K562 (cell line): Measurements from ENCODE around the gene ATF3. TPM values are rescaled to one million over a fixed set of nuclear protein-coding genes. Genes with fewer than 3 reads are reported as not detected.

Experiments
- ATAC-seq: fragments of 200-7000 bp; cut with Tn5 transposase; 3 replicates; pipeline ENCODE4 v1.9.1; 2020; ENCODE audit warnings: moderate library complexity
- BruUV-seq: library from RNA; stranded (reverse); fragments of 400-500 nt; replicated peaks from 2 replicates; lab custom pipeline; 2021; lab: Mats Ljungman, UMichigan
- CTCF ChIA-PET: fragments of 300-600 bp; formaldehyde crosslinking; extraction: SDS; loops from one replicate; lab custom pipeline; 2021; ENCODE audit warnings: low intra/inter-chr PET ratio; lab: Yijun Ruan, JAX
- POLR2A ChIA-PET: fragments of 300-600, 350-650 bp; sonication (Branson Sonifier 250); formaldehyde crosslinking; extraction: SDS; loops from one replicate; lab custom pipeline; 2021; ENCODE audit warnings: antibody characterized with exemption, inconsistent platforms; lab: Yijun Ruan, JAX
- DNase-seq, 4 experiments: peaks; one replicate each; pipeline versions ENCODE4 v3.0.0 to v3.0.0-alpha.2; 2011 to 2018; ENCODE audit warnings: low spot score in 3 of 4, mixed read lengths in 3 of 4; ENCODE audit errors: extremely low read depth in 1 of 4
- FAIRE-seq: peaks from 2 replicates; lab custom pipeline; 2011; peaks lifted over from hg19 to GRCh38; lab: Jason Lieb, UNC
- H2AFZ ChIP-seq: 2 replicates; pipeline ENCODE4 v1.6.0; 2011; ENCODE audit warnings: low read depth, low read length, control low read depth, inconsistent platforms
- H3K27ac ChIP-seq: fragments of 200-600 bp; 3 replicates; pipeline ENCODE4 v1.8.0; 2011; ENCODE audit warnings: low read depth, mild to moderate bottlenecking, control low read depth, inconsistent platforms, low read length, moderate library complexity, mixed read lengths; ENCODE audit errors: extremely low read depth
- H3K27me3 ChIP-seq, 2 experiments: fragments of 300-600 bp in 1 of 2; 2 replicates in 1 of 2; 3 replicates in 1 of 2; pipeline versions ENCODE4 v1.6.0 to v1.8.0; 2011; ENCODE audit warnings: inconsistent platforms in 2 of 2, low read length in 2 of 2, mild to moderate bottlenecking in 1 of 2, mixed read lengths in 1 of 2, moderate library complexity in 1 of 2; ENCODE audit not compliant: control insufficient read depth in 2 of 2, insufficient read depth in 2 of 2
- H3K36me3 ChIP-seq: fragments of 300-600 bp; 3 replicates; pipeline ENCODE4 v1.8.0; 2011; ENCODE audit warnings: mild to moderate bottlenecking, low read length, inconsistent platforms; ENCODE audit not compliant: control insufficient read depth, insufficient read depth
- H3K4me1 ChIP-seq, 2 experiments: fragments of 200-600 bp in 1 of 2; replicated peaks in 1 of 2; 2 replicates in 1 of 2; 3 replicates in 1 of 2; pipeline versions ENCODE4 v1.5.1 to v1.8.0; 2011; ENCODE audit warnings: inconsistent platforms in 2 of 2, low read length in 2 of 2, mild to moderate bottlenecking in 1 of 2, mixed read lengths in 1 of 2, moderate library complexity in 1 of 2; ENCODE audit not compliant: control insufficient read depth in 2 of 2, insufficient read depth in 2 of 2
- H3K4me2 ChIP-seq: 2 replicates; pipeline ENCODE4 v1.6.1; 2011; ENCODE audit warnings: low read length, control low read depth, inconsistent platforms, mixed read lengths; ENCODE audit not compliant: insufficient read depth
- H3K4me3 ChIP-seq: fragments of 200-600 bp; sonication (generic), shearing (Covaris generic); 2 replicates; pipeline ENCODE4 v1.5.1; 2016; ENCODE audit warnings: control low read depth, inconsistent platforms
- H3K79me2 ChIP-seq: fragments of 200-600 bp; 3 replicates; pipeline ENCODE4 v1.8.0; 2011; ENCODE audit warnings: low read length, inconsistent platforms; ENCODE audit not compliant: control insufficient read depth, insufficient read depth
- H3K9ac ChIP-seq, 2 experiments: 2 replicates each; pipeline versions ENCODE4 v1.6.0 to v1.6.1; 2011; ENCODE audit warnings: low read depth in 2 of 2, low read length in 2 of 2, control low read depth in 1 of 2, inconsistent platforms in 1 of 2, mild to moderate bottlenecking in 1 of 2, mixed read lengths in 1 of 2; ENCODE audit not compliant: insufficient read depth in 1 of 2
- H3K9me1 ChIP-seq: one replicate; pipeline ENCODE4 v1.6.0; 2011; ENCODE audit warnings: inconsistent platforms, mild to moderate bottlenecking, low read length, moderate library complexity; ENCODE audit not compliant: control insufficient read depth, insufficient read depth
- H3K9me3 ChIP-seq: replicated peaks from 2 replicates; pipeline ENCODE4 v1.5.1; 2011; ENCODE audit warnings: low read depth, low read length, inconsistent platforms; ENCODE audit not compliant: control insufficient read depth, insufficient read depth
- H4K20me1 ChIP-seq: replicated peaks from 2 replicates; pipeline ENCODE4 v1.6.1; 2011; ENCODE audit warnings: low read length, inconsistent platforms, mixed read lengths; ENCODE audit not compliant: control insufficient read depth, insufficient read depth
- ARNT ChIP-seq, 2 experiments: fragments of 450-650 bp; IDR thresholded peaks; 2 replicates each; pipeline ENCODE4 v1.6.1; 2016; ENCODE audit warnings: mild to moderate bottlenecking in 1 of 2
- CBX2 ChIP-seq: fragments of 200-600 bp; sonication (generic); IDR thresholded peaks from one replicate; pipeline ENCODE4 v1.6.1; 2012; ENCODE audit warnings: mild to moderate bottlenecking, low read length, inconsistent platforms; ENCODE audit not compliant: insufficient read depth, poor library complexity, severe bottlenecking
- DIDO1 ChIP-seq: fragments of 450-650 bp; IDR thresholded peaks from 2 replicates; pipeline ENCODE4 v1.6.1; 2016; ENCODE audit warnings: low read depth, missing biosample characterization, missing genetic modification characterization
- MAFF ChIP-seq: IDR thresholded peaks from 2 replicates; pipeline ENCODE4 v1.6.1; 2012; ENCODE audit warnings: low read length, improper control_type of control experiment
- MITF ChIP-seq: IDR thresholded peaks from 2 replicates; pipeline ENCODE4 v1.6.1; 2014; ENCODE audit warnings: antibody characterized with exemption
- NRF1 ChIP-seq, 2 experiments: fragments of 450-650 bp; IDR thresholded peaks in 1 of 2; conservative IDR thresholded peaks in 1 of 2; 2 replicates each; pipeline ENCODE4 v1.6.1; 2014; ENCODE audit warnings: mild to moderate bottlenecking in 2 of 2
- PKNOX1 ChIP-seq: fragments of 450-650 bp; IDR thresholded peaks from 2 replicates; pipeline ENCODE4 v1.6.1; 2016
- THAP12 ChIP-seq: fragments of 250-450 bp; sonication (Bioruptor Pico); IDR thresholded peaks from 2 replicates; pipeline ENCODE4 v1.9.0; 2021; ENCODE audit warnings: mild to moderate bottlenecking, inconsistent platforms
- ZNF253 ChIP-seq: fragments of 250-450 bp; sonication (Bioruptor Pico); conservative IDR thresholded peaks from 2 replicates; pipeline ENCODE4 v1.6.1; 2021; ENCODE audit warnings: mild to moderate bottlenecking
- WGBS: fragments of 100-300 bp; shearing (Covaris generic); methylation state at CpG from one replicate; pipeline ENCODE4 v1.1.6; 2016; ENCODE audit warnings: low coverage, mixed read lengths; ENCODE audit not compliant: insufficient coverage; ENCODE audit errors: missing lambda C conversion rate; 5-methylcytosine and 5-hydroxymethylcytosine counted together
- in situ Hi-C: fragments of 300-500 bp; cut with MboI; formaldehyde crosslinking; loops from 4 replicates; pipeline ENCODE4 v1.15.0; 2018; ENCODE audit warnings: inconsistent platforms, mixed read lengths
- intact Hi-C: fragments of 100-400 bp; cut with micrococcal nuclease; formaldehyde crosslinking; loops from 2 replicates; pipeline ENCODE4 v1.14.2; 2022
- polyA plus RNA-seq, 8 experiments: library from polyadenylated mRNA; depleted of rRNA in 4 of 8; stranded (reverse) in 5 of 8; unstranded in 3 of 8; fragments of >200 nt; fragmentation: Nextera tagmentation in 2 of 8; fragmentation: Illumina TruSeq in 1 of 8; extraction: Ambion mirVana in 2 of 8; extraction: Trizol in 1 of 8; gene quantifications; 2 replicates each; pipeline versions ENCODE4 v1.2.1 to v1.2.3, GENCODE V29; 2011 to 2014; ENCODE audit warnings: inconsistent platforms in 1 of 8, missing spikeins in 1 of 8
- total RNA-seq, 7 experiments: library from RNA; depleted of rRNA in 6 of 7; stranded (reverse); fragments of >200 nt in 6 of 7; fragmentation: Illumina TruSeq in 2 of 7; extraction: Trizol in 2 of 7; gene quantifications; 2 replicates each; pipeline versions ENCODE4 v1.2.1 to v1.2.3, GENCODE V29; 2011 to 2021; ENCODE audit warnings: low replicate concordance in 1 of 7

Gene ATF3
- total and polyA plus RNA-seq, 9 of the 15 experiments (the other 6 are each of a cell fraction or from before 2014, with no cell fraction given): 3.5 to 28.2 (median 19.8) TPM

- TF ChIP-seq PKNOX1: peak; percentile 62; the same call in 1 of the 2 replicates
- no peak for TF ChIP-seq MITF
- TF ChIP-seq ARNT (IDR thresholded peaks at IDR 0.05): no peak
- no peak for TF ChIP-seq ZNF253
These were observed 41.8 kb upstream of the ATF3 start (continued) for GRCh38 chr1:212566522-212567479.

- no TSS peak for BruUV-seq
- Histone ChIP-seq H4K20me1 (no peaks in the 10 kb centered on the region), H3K4me1 (peaks cover 0 to 13% of the 10 kb centered on the region in 2 experiments; a peak in 3 of 5 replicates), H3K79me2 (no peaks in the 10 kb centered on the region), H3K4me3 (no peak overlapping the region), H3K4me2 (no peak overlapping the region), H3K9me3 (no peaks in the 10 kb centered on the region), H3K27me3 (peaks cover 4 to 15% of the 10 kb centered on the region in 2 experiments; a peak in 4 of 5 replicates), H3K27ac (no peak overlapping the region), H3K9me1 (no peaks in the 10 kb centered on the region), H2AFZ (no peak overlapping the region), H3K36me3 (no peaks in the 10 kb centered on the region), H3K9ac (no peak overlapping the region)
- WGBS: 19% methylated on average over 3 of the region's 3 CpGs
- intact Hi-C loops: no loop called here
- no peak for FAIRE-seq
- POLR2A ChIA-PET: interaction anchor here (0.7 to 1.9 kb wide), 6 partner anchors 9 to 218 kb away, joined by 3 to 9 read pairs (median 4); partner anchors contain the start of gene ATF3
- peak; percentile 67 for TF ChIP-seq CBX2
- no peak for TF ChIP-seq THAP12
- no peak for TF ChIP-seq NRF1 (conservative IDR thresholded peaks at IDR 0.05 in 1 of 2, IDR thresholded peaks at IDR 0.05 in 1 of 2)
- no peak for TF ChIP-seq DIDO1
- TF ChIP-seq MAFF: no peak
- TF ChIP-seq, all 486 proteins: peak for 1
- CTCF ChIA-PET: no interaction called here
- ATAC-seq (no peak), DNase-seq (no peak)
- in situ Hi-C loops: no loop called here
These were observed 40.9 kb upstream of the ATF3 start for GRCh38 chr1:212567638-212568037.
